ENCODE results near the gene CCNG2.

DNA sequence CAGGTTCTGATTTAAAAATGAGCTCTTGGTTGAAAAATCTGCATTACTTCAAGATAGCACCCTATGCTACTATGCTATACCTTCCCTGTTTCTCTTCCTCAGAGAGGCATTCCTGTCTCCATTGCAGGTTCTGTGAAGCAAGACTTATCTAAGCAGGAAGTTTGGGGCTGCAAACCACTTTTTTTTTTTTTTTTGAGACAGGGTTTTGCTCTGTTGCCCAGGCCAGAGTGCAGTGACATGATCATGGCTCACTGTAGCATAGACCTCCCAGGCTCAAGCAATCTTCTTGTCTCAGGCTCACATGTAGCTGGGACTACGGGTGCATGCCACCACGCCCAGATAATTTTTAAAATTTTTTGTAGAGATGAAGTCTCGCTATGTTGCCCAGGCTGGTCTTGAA lies 4.0 kb upstream of the CCNG2 start:
- TF ChIP-seq POLR2A (IDR thresholded peaks at IDR 0.05) (no peak), POLR2AphosphoS5 (IDR thresholded peaks at IDR 0.05) (no peak)
- TF ChIP-seq, protein P1, sequence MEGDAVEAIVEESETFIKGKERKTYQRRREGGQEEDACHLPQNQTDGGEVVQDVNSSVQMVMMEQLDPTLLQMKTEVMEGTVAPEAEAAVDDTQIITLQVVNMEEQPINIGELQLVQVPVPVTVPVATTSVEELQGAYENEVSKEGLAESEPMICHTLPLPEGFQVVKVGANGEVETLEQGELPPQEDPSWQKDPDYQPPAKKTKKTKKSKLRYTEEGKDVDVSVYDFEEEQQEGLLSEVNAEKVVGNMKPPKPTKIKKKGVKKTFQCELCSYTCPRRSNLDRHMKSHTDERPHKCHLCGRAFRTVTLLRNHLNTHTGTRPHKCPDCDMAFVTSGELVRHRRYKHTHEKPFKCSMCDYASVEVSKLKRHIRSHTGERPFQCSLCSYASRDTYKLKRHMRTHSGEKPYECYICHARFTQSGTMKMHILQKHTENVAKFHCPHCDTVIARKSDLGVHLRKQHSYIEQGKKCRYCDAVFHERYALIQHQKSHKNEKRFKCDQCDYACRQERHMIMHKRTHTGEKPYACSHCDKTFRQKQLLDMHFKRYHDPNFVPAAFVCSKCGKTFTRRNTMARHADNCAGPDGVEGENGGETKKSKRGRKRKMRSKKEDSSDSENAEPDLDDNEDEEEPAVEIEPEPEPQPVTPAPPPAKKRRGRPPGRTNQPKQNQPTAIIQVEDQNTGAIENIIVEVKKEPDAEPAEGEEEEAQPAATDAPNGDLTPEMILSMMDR (IDR thresholded peaks at IDR 0.05): no peak
